Kidney (tissue), 14 donors: Measurements from ENCODE around the gene TMEM131. TPM values are rescaled to one million over a fixed set of nuclear protein-coding genes. Genes with fewer than 3 reads are reported as not detected.

Experiments used
- DNase-seq, 5 donors: peaks; one replicate each; pipeline ENCODE4 v3.0.0-alpha.2; 2013 to 2020
- FAIRE-seq: peaks from 2 replicates; lab custom pipeline; 2012; peaks lifted over from hg19 to GRCh38; lab: Jason Lieb, UNC
- H3K27ac ChIP-seq, 2 donors: one replicate each; pipeline ENCODE4 v1.7.0; 2013; ENCODE audit warnings: low read depth in 2 of 2, low read length in 2 of 2, inconsistent platforms in 1 of 2
- H3K27me3 ChIP-seq: one replicate; pipeline ENCODE4 v1.7.1; 2013; ENCODE audit warnings: low read length, inconsistent platforms; ENCODE audit not compliant: control insufficient read depth, insufficient read depth
- H3K36me3 ChIP-seq, 3 donors: one replicate each; pipeline versions ENCODE4 v1.7.0 to v1.7.1; 2013; ENCODE audit warnings: low read length in 3 of 3, control low read depth in 1 of 3, inconsistent platforms in 1 of 3; ENCODE audit not compliant: insufficient read depth in 3 of 3, control insufficient read depth in 2 of 3
- H3K4me1 ChIP-seq, 3 donors: one replicate each; pipeline versions ENCODE4 v1.7.0 to v1.7.1; 2013; ENCODE audit warnings: low read length in 3 of 3, inconsistent platforms in 1 of 3, low read depth in 1 of 3; ENCODE audit not compliant: control insufficient read depth in 2 of 3, insufficient read depth in 2 of 3
- H3K4me3 ChIP-seq, 3 donors: one replicate each; pipeline versions ENCODE4 v1.7.0 to v1.8.1; 2013; ENCODE audit warnings: low read length in 3 of 3, control low read depth in 1 of 3, inconsistent platforms in 1 of 3
- H3K9ac ChIP-seq, 3 donors: one replicate each; pipeline versions ENCODE4 v1.7.0 to v1.7.1; 2013; ENCODE audit warnings: low read length in 3 of 3, control low read depth in 1 of 3, inconsistent platforms in 1 of 3
- H3K9me3 ChIP-seq, 3 donors: one replicate each; pipeline versions ENCODE4 v1.7.0 to v1.7.1; 2013; ENCODE audit warnings: low read length in 3 of 3, control low read depth in 1 of 3, inconsistent platforms in 1 of 3; ENCODE audit not compliant: control insufficient read depth in 2 of 3, insufficient read depth in 1 of 3
- intact Hi-C: fragments of 100-400 bp; cut with DNase I; formaldehyde crosslinking; loops from one replicate; pipeline ENCODE4 v1.11.1; 2022
- polyA plus RNA-seq: library from polyadenylated mRNA; stranded (reverse); fragments of 350-450 nt; fragmentation: Illumina TruSeq; extraction: RNeasy Lipid Tissue Mini Kit (QIAGEN cat#74804); gene quantifications from one replicate; pipeline ENCODE4 v1.2.3, GENCODE V29; 2014; ENCODE audit warnings: low read depth, low replicate concordance; ENCODE audit not compliant: insufficient read depth
- total RNA-seq: library from RNA; stranded (reverse); fragmentation: NEBNext Ultra II Directional; extraction: Animal tissue kit (Norgen Biotek cat#: 25700); gene quantifications from one replicate; pipeline ENCODE4 v1.2.1, GENCODE V29; 2021
- TF ChIP-seq, protein P1 (sequence below): IDR thresholded peaks from 3 replicates; pipeline ENCODE4 v1.5.1; 2012; ENCODE audit warnings: mild to moderate bottlenecking, moderate library complexity, borderline replicate concordance; ENCODE audit not compliant: insufficient read depth; ENCODE audit errors: extremely low read depth
- donor health status: control.
- donor health status: control.
- donor health status: control.
- donor health status: control.
- donor health status: control.
- donor health status: DM: yes; HTN: yes; CAD: no.
- donor health status: Normal renal cell carcinoma (clear cell type).

Gene TMEM131
- total and polyA plus RNA-seq, 2 donors from 2014 or later, result 8.0 to 38.4 TPM

GRCh38 chr2:97765933-97766332 is 229.8 kb downstream of the TMEM131 start:
- no peak for FAIRE-seq
- Histone ChIP-seq H3K36me3 (peaks cover 0 to 29% (median 28%) of the 10 kb centered on the region in 3 donors), H3K9ac (no peak overlapping the region), H3K27me3 (no peaks in the 10 kb centered on the region), H3K9me3 (no peaks in the 10 kb centered on the region), H3K4me1 (no peaks in the 10 kb centered on the region), H3K4me3 (no peak overlapping the region), H3K27ac (no peak overlapping the region)
- TF ChIP-seq, protein P1, sequence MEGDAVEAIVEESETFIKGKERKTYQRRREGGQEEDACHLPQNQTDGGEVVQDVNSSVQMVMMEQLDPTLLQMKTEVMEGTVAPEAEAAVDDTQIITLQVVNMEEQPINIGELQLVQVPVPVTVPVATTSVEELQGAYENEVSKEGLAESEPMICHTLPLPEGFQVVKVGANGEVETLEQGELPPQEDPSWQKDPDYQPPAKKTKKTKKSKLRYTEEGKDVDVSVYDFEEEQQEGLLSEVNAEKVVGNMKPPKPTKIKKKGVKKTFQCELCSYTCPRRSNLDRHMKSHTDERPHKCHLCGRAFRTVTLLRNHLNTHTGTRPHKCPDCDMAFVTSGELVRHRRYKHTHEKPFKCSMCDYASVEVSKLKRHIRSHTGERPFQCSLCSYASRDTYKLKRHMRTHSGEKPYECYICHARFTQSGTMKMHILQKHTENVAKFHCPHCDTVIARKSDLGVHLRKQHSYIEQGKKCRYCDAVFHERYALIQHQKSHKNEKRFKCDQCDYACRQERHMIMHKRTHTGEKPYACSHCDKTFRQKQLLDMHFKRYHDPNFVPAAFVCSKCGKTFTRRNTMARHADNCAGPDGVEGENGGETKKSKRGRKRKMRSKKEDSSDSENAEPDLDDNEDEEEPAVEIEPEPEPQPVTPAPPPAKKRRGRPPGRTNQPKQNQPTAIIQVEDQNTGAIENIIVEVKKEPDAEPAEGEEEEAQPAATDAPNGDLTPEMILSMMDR, result no peak
- intact Hi-C loops, result no loop called here
- no peak for DNase-seq

DNA sequence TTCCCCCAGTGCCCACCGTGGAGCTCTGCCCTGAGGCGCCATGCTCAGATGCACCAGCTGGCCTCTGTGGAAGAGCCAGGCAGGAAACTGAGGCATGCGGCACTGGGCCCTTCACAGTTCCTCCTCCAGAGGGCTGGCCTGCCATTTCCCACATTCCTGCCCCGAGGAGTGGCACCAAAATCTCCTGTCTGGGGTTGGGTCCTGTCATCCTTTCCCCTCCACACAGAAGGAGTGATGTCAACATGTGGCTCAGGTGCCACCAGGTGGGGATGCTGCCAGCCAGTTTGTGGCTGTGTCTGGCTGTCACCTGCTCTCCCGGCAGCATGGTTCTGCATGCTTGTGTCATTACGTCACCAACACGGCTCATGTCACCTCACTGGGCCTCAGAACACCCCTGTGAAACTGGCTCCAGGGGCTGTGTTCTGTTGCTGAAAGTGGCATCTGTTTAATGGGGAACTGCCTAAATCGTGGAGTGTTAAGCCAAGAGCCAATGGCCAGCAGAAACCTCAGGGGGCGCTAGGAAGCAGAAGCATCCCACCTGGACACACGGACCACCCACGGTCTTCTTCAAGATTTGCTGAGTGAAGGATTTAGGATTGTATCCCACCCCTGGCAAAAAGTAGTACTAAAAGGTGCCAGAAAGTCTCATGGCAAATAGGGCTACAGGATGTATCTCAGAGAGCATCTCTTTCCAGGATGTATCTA is 231.0 kb downstream of the TMEM131 start:
- Histone ChIP-seq H3K27me3 (no peaks in the 10 kb centered on the region), H3K27ac (no peak overlapping the region), H3K9me3 (no peaks in the 10 kb centered on the region), H3K4me3 (no peak overlapping the region), H3K9ac (no peak overlapping the region), H3K36me3 (peaks cover 0 to 40% (median 34%) of the 10 kb centered on the region in 3 donors), H3K4me1 (no peaks in the 10 kb centered on the region)
- TF ChIP-seq, protein P1, result no peak
- intact Hi-C loops, result no loop called here
- DNase-seq (no peak), FAIRE-seq (no peak)

GRCh38 chr2:97763176-97763845 is 232.4 kb downstream of the TMEM131 start:
- peaks cover 2 to 52% (median 43%) of the 10 kb centered on the region in 3 donors for H3K36me3 ChIP-seq

More at GRCh38 chr2:97763176-97763845, 232.4 kb downstream of the TMEM131 start:
- H3K27me3 ChIP-seq, result no peaks in the 10 kb centered on the region
- no peaks in the 10 kb centered on the region for H3K4me1 ChIP-seq
- intact Hi-C loops, result no loop called here
- H3K4me3 ChIP-seq, result no peak overlapping the region
- no peak overlapping the region for H3K9ac ChIP-seq
- H3K9me3 ChIP-seq, result no peaks in the 10 kb centered on the region
- peak in 1 of 5 donors; percentile 69 for DNase-seq
- TF ChIP-seq, protein P1, result no peak
- no peak overlapping the region for H3K27ac ChIP-seq
- no peak for FAIRE-seq
